GM12875 (cell line): ENCODE measurements around the gene TINAG.

Experiments used
- H3K4me3 ChIP-seq: one replicate; pipeline ENCODE4 v1.5.1; 2011; ENCODE audit warnings: low read depth, low read length, control low read depth
- TF ChIP-seq, protein P1 (sequence below): IDR thresholded peaks from 2 replicates; pipeline ENCODE4 v1.5.1; 2011; ENCODE audit warnings: low read depth, mild to moderate bottlenecking, control low read depth, inconsistent platforms, low read length, moderate library complexity, borderline replicate concordance; ENCODE audit not compliant: insufficient read depth

TINAG gene

DNA sequence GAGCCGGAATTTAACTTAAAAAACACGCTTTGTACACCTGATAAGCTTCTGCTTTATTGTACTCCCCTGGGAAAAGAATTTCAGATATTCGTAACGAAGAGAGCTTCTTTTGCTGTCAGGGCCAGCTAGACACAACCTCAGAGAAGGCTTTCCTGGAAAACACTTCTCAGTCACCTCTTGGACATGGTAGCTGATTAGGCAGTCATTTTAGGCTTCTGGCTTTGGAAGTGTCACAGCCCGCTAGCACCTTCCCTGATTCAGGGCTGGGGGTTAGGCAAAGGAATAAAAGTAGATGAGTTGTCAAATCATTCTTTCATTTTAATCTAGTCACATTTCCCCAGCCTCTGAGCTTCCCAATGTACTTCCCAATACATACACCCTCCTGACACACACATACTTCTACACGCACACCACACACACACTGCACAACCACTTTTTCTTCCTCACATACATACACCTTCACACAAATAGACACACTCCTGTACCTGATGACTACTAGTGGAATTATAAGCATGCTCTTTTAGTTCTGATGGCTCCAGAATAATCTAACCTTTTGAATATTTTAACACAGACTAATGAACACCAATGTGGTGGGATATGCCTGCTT, 34.9 kb upstream of the TINAG start:
- H3K4me3 ChIP-seq: no peak overlapping the region
- TF ChIP-seq, protein P1, sequence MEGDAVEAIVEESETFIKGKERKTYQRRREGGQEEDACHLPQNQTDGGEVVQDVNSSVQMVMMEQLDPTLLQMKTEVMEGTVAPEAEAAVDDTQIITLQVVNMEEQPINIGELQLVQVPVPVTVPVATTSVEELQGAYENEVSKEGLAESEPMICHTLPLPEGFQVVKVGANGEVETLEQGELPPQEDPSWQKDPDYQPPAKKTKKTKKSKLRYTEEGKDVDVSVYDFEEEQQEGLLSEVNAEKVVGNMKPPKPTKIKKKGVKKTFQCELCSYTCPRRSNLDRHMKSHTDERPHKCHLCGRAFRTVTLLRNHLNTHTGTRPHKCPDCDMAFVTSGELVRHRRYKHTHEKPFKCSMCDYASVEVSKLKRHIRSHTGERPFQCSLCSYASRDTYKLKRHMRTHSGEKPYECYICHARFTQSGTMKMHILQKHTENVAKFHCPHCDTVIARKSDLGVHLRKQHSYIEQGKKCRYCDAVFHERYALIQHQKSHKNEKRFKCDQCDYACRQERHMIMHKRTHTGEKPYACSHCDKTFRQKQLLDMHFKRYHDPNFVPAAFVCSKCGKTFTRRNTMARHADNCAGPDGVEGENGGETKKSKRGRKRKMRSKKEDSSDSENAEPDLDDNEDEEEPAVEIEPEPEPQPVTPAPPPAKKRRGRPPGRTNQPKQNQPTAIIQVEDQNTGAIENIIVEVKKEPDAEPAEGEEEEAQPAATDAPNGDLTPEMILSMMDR: no peak

DNA sequence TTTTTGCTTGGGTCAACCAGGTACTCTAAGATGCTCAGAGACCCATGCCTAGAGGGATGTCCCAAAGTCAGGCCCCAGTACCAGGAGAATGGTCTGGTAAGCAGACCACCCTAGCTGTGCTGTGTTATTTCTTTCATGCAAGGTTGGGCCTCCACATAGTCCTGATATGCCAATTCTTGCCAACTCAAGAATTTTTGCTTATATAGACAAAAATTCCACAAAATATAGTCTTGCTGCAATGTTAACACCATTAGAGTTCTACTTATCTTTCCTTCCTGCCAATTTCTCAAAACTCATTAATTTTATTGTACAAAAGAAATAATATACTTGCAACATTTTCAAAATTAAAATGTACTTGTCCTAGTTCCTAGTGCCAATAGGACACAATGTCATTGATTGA, 33.9 kb upstream of the TINAG start:
- TF ChIP-seq, protein P1: no peak
- no peak overlapping the region for H3K4me3 ChIP-seq

DNA sequence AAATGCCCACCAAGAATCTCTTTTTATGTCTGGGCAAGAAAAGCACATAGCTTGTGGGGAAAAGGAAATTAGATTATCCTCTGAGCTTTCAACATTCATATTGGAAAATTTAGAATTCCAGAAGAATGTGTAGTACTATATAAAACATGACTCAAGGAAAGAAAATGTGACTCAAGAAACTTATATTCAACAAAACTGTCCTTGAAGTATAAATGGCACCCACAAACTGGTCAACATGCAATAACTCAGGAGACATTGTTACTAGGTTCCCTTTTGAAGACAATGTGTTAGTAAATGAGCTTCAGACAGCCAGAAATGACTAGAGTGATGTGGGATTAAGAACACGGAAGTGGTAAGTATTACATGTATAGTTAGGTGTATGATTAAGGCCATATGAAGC, 26.1 kb upstream of the TINAG start:
- TF ChIP-seq, protein P1: no peak
- no peak overlapping the region for H3K4me3 ChIP-seq

DNA sequence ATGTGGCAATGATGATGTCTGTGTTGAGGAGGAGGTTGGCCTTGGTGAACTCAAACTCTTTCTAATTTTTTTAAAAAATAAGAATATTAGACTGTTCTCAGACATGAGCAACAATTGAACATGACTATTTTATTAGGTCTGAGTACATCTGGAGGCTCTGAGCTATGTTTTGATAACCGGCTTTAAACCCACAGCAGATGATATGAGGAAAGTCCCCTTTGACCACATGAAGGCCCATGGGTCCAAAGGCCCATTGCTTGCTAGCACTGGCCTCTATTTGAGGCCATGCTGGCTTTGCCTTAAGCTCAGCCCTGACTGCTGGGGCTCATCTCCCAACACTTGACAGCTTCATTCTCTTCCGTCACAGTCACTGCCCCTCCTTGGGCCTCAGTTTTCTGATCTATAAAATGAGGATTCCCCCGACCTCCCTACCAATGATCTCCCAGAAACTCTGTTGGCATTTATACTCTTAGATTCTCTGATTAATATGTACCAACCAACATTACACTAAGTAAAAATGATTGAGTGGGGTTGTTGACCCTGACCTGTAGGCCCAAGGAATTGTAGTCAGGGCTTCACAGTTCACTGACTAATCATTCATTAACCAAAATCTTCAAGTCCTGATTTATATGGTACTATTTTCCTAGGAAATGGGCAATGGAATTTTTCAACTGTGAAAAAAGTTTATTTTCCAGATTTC, 23.9 kb upstream of the TINAG start:
- TF ChIP-seq, protein P1: no peak
- no peak overlapping the region for H3K4me3 ChIP-seq

DNA sequence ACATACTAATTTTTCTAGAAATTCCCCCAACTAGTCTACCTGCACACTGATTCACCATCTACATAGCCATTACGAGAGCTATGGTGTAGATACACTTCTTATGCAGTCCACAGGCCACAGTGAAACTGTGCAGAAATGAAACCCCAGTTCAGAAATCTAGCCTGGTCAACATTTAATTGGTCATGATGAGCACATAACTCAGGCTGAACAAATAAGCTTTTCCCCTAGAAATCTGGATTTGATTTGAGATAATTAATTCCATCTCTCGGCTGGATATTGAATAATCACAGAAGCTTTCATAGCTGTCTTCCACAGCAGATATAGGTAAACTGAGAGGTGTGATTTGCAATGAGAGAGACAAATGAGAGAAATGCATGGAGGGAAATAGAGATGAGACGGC, 22.6 kb upstream of the TINAG start:
- no peak overlapping the region for H3K4me3 ChIP-seq
- TF ChIP-seq, protein P1: no peak

DNA sequence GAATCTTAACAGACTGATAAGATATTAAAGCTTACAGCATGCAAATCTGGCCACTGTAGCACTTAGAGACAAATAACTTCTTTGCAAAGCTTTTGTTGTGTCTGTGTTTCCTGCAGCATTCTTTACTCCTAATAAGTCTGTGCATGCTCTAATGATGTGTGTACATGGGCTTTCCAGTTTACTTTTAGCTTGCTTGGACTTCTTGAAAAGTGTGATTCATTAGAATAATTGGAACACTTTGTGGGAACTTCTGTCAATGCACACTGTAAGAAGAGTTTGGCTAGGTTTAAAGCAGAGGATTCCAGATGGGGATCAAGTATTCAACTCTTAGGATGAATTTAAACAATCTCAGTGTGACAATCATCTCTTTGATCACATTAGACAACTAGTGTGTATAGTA, 22.1 kb upstream of the TINAG start:
- H3K4me3 ChIP-seq: no peak overlapping the region
- TF ChIP-seq, protein P1: no peak

DNA sequence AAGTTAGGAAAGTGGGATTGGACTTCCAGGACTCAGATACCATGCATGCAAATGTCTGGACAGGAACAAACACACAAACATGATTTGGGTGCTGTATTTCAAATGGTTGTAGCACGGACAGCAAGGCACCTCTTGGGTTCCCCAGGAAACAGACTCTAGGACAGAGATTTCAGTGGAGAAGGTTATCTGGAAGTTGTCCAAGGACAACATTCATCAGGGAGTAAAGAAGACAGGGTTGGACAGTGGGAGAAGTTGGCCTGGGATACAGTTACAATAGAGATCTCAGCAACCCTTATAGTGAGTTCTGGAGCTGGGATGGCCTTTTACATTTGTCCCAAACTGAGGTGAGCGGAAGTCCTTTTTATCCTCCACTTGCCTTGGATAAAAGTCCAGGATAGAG, 19.8 kb upstream of the TINAG start:
- no peak overlapping the region for H3K4me3 ChIP-seq
- TF ChIP-seq, protein P1: no peak
